Upper lobe of right lung (tissue), 1 donor: Measurements from ENCODE around the gene ASPSCR1. TPM values are rescaled to one million over a fixed set of nuclear protein-coding genes. Genes with fewer than 3 reads are reported as not detected.
A peak's percentile ranks its signal among the peaks of the same experiment; 100 is the strongest.

Source experiments
- ATAC-seq: fragments of 200-7000 bp; cut with Tn5 transposase; one replicate; pipeline ENCODE4 v1.9.1; 2020; ENCODE audit warnings: mild to moderate bottlenecking, moderate library complexity
- DNase-seq: peaks from one replicate; pipeline ENCODE4 v3.0.0-alpha.2; 2020
- H3K27ac ChIP-seq: fragments of 200-600 bp; one replicate; pipeline ENCODE4 v1.8.0; 2022
- H3K27me3 ChIP-seq: fragments of 200-600 bp; one replicate; pipeline ENCODE4 v1.8.0; 2022; ENCODE audit warnings: mild to moderate bottlenecking
- H3K36me3 ChIP-seq: fragments of 200-600 bp; one replicate; pipeline ENCODE4 v1.8.0; 2022
- H3K4me1 ChIP-seq: fragments of 200-600 bp; one replicate; pipeline ENCODE4 v1.8.0; 2022
- H3K4me3 ChIP-seq: fragments of 200-600 bp; one replicate; pipeline ENCODE4 v1.8.0; 2022; ENCODE audit warnings: mild to moderate bottlenecking
- H3K9me3 ChIP-seq: fragments of 200-600 bp; one replicate; pipeline ENCODE4 v1.8.0; 2022
- CTCF ChIP-seq: fragments of 200-600 bp; IDR thresholded peaks from one replicate; pipeline ENCODE4 v1.8.0; 2022; ENCODE audit warnings: antibody characterized with exemption
- intact Hi-C: fragments of 100-400 bp; cut with DNase I; formaldehyde crosslinking; loops from one replicate; pipeline ENCODE4 v1.11.0; 2022
- total RNA-seq: library from RNA; stranded (reverse); fragmentation: NEBNext Ultra II Directional; extraction: Animal tissue kit (Norgen Biotek cat#: 25700); gene quantifications from one replicate; pipeline ENCODE4 v1.2.1, GENCODE V29; 2021
- donor health status: DM: no; HTN: yes; CAD: no; lungs with severe emphysema.

Gene ASPSCR1
- total RNA-seq, 1 donor from 2014 or later, result 50.3 TPM

GRCh38 chr17:82014432-82014831 is 37.0 kb downstream of the ASPSCR1 start:
- no peak for TF ChIP-seq CTCF
- Histone ChIP-seq H3K4me1 (peaks cover 3% of the 10 kb centered on the region), H3K27ac (peak overlapping the region; percentile 78), H3K4me3 (peak overlapping the region; percentile 10), H3K36me3 (no peaks in the 10 kb centered on the region), H3K9me3 (no peaks in the 10 kb centered on the region), H3K27me3 (no peaks in the 10 kb centered on the region)
- ATAC-seq (peak; percentile 39), DNase-seq (peak; percentile 83)
- intact Hi-C loops, result no loop called here

- Histone ChIP-seq H3K36me3 (no peaks in the 10 kb centered on the region), H3K4me1 (peaks cover 3% of the 10 kb centered on the region), H3K27me3 (no peaks in the 10 kb centered on the region), H3K4me3 (no peak overlapping the region), H3K27ac (no peak overlapping the region), H3K9me3 (no peaks in the 10 kb centered on the region)
- intact Hi-C loops, result no loop called here
- TF ChIP-seq CTCF, result no peak
- DNase-seq (no peak), ATAC-seq (no peak)
Measured at GRCh38 chr17:82014971-82015310, 37.5 kb downstream of the ASPSCR1 start.

- intact Hi-C loops, result no loop called here
Measured at GRCh38 chr17:82015311-82015971, 38.0 kb downstream of the ASPSCR1 start.

GRCh38 chr17:82016061-82016874 is 38.8 kb downstream of the ASPSCR1 start:
- H3K27me3 ChIP-seq, result no peaks in the 10 kb centered on the region
- H3K9me3 ChIP-seq, result no peaks in the 10 kb centered on the region
- TF ChIP-seq CTCF, result no peak
- peaks cover 4% of the 10 kb centered on the region for H3K4me1 ChIP-seq
- intact Hi-C loops, result no loop called here
- ATAC-seq (no peak), DNase-seq (no peak)
- H3K27ac ChIP-seq, result no peak overlapping the region
- no peaks in the 10 kb centered on the region for H3K36me3 ChIP-seq
- H3K4me3 ChIP-seq, result no peak overlapping the region

More at GRCh38 chr17:82015311-82015971, 38.0 kb downstream of the ASPSCR1 start:
- no peak for TF ChIP-seq CTCF
- Histone ChIP-seq H3K27ac (no peak overlapping the region), H3K4me1 (peaks cover 3% of the 10 kb centered on the region), H3K9me3 (no peaks in the 10 kb centered on the region), H3K4me3 (no peak overlapping the region), H3K36me3 (no peaks in the 10 kb centered on the region), H3K27me3 (no peaks in the 10 kb centered on the region)
- ATAC-seq (no peak), DNase-seq (no peak)

GRCh38 chr17:82016875-82017459 is 39.5 kb downstream of the ASPSCR1 start:
- Histone ChIP-seq H3K36me3 (no peaks in the 10 kb centered on the region), H3K9me3 (no peaks in the 10 kb centered on the region), H3K27ac (no peak overlapping the region), H3K27me3 (no peaks in the 10 kb centered on the region), H3K4me1 (peaks cover 11% of the 10 kb centered on the region), H3K4me3 (no peak overlapping the region)
- no peak for ATAC-seq
- no peak for DNase-seq
- TF ChIP-seq CTCF, result no peak
- intact Hi-C loops, result no loop called here
